DMS114 treated with DMSO at 0.1 percent for 48 hours (cell line): Measurements from ENCODE around the gene GNPTG.

Experiments
- DNase-seq: peaks from one replicate; lab custom pipeline; 2025; ENCODE audit not compliant: unreplicated experiment; lab: John Stamatoyannopoulos, UW

GNPTG gene

GRCh38 chr16:1392826-1393225, 41.1 kb downstream of the GNPTG start:
- no peak for DNase-seq

GRCh38 chr16:1393613-1394176, 42.0 kb downstream of the GNPTG start:
- no peak for DNase-seq

- DNase-seq = no peak
Observed at GRCh38 chr16:1394367-1394951, 42.7 kb downstream of the GNPTG start.

GRCh38 chr16:1395444-1396031, 43.8 kb downstream of the GNPTG start:
- no peak for DNase-seq

GRCh38 chr16:1397779-1398178, 46.0 kb downstream of the GNPTG start:
- DNase-seq = no peak

GRCh38 chr16:1398351-1398750, 46.6 kb downstream of the GNPTG start:
- no peak for DNase-seq

GRCh38 chr16:1398826-1399581, 47.3 kb downstream of the GNPTG start:
- no peak for DNase-seq

GRCh38 chr16:1401061-1401757, 49.5 kb downstream of the GNPTG start:
- no peak for DNase-seq

- no peak for DNase-seq
Observed at GRCh38 chr16:1401758-1402154, 50.0 kb downstream of the GNPTG start.

- DNase-seq = no peak
Observed at GRCh38 chr16:1403036-1403435, 51.3 kb downstream of the GNPTG start.

GRCh38 chr16:1403733-1404132, 52.0 kb downstream of the GNPTG start:
- no peak for DNase-seq

- no peak for DNase-seq
Observed at GRCh38 chr16:1407753-1408152, 56.0 kb downstream of the GNPTG start.

- DNase-seq = peak; percentile 48
Observed at GRCh38 chr16:1408171-1408837, 56.6 kb downstream of the GNPTG start.

- no peak for DNase-seq
Observed at GRCh38 chr16:1412847-1413246, 61.1 kb downstream of the GNPTG start.
